Naive B cell (primary cell): Measurements from ENCODE around the gene GMPR. TPM values are rescaled to one million over a fixed set of nuclear protein-coding genes. Genes with fewer than 3 reads are reported as not detected.

Experiments
- ATAC-seq, 2 donors: fragments of 150-1000 bp; cut with Tn5 transposase; 2 replicates each; pipeline ENCODE4 v1.10.0; 2021; ENCODE audit warnings: low read depth in 2 of 2, mild to moderate bottlenecking in 2 of 2, moderate library complexity in 2 of 2
- DNase-seq: peaks from one replicate; pipeline ENCODE4 v3.0.0; 2022
- H3K27ac Mint-ChIP-seq, 6 donors: one replicate each; pipeline ENCODE4 v1.8.0; 2020 to 2022; ENCODE audit warnings: mild to moderate bottlenecking in 6 of 6, mixed read lengths in 6 of 6, moderate library complexity in 5 of 6, inconsistent platforms in 2 of 6
- H3K27me3 Mint-ChIP-seq, 3 donors: one replicate each; pipeline ENCODE4 v1.8.0; 2021 to 2022; ENCODE audit warnings: mixed read lengths in 3 of 3, mild to moderate bottlenecking in 1 of 3
- H3K36me3 Mint-ChIP-seq, 2 donors: one replicate each; pipeline ENCODE4 v1.8.0; 2020 to 2022; ENCODE audit warnings: mixed read lengths in 2 of 2, inconsistent platforms in 1 of 2, mild to moderate bottlenecking in 1 of 2
- H3K4me1 Mint-ChIP-seq, 3 donors: one replicate each; pipeline ENCODE4 v1.8.0; 2020 to 2022; ENCODE audit warnings: mixed read lengths in 3 of 3, inconsistent platforms in 1 of 3, mild to moderate bottlenecking in 1 of 3, moderate library complexity in 1 of 3
- H3K4me3 Mint-ChIP-seq, 8 donors: one replicate each; pipeline ENCODE4 v1.8.0; 2020 to 2022; ENCODE audit warnings: mild to moderate bottlenecking in 8 of 8, mixed read lengths in 8 of 8, moderate library complexity in 8 of 8, inconsistent platforms in 2 of 8
- H3K9me3 Mint-ChIP-seq, 7 donors: one replicate each; pipeline ENCODE4 v1.8.0; 2020 to 2022; ENCODE audit warnings: mixed read lengths in 7 of 7, mild to moderate bottlenecking in 5 of 7, inconsistent platforms in 2 of 7, moderate library complexity in 1 of 7
- polyA plus RNA-seq, 6 donors: library from polyadenylated mRNA; unstranded; fragments of 300-500 nt; fragmentation: Illumina TruSeq; gene quantifications; one replicate each; pipeline ENCODE4 v1.2.3, GENCODE V29; 2021; ENCODE audit warnings: low read depth in 6 of 6

The GMPR gene
- polyA plus RNA-seq, 6 donors from 2014 or later = 0.88 to 5.2 (median 1.1) TPM; not detected in 1

DNA sequence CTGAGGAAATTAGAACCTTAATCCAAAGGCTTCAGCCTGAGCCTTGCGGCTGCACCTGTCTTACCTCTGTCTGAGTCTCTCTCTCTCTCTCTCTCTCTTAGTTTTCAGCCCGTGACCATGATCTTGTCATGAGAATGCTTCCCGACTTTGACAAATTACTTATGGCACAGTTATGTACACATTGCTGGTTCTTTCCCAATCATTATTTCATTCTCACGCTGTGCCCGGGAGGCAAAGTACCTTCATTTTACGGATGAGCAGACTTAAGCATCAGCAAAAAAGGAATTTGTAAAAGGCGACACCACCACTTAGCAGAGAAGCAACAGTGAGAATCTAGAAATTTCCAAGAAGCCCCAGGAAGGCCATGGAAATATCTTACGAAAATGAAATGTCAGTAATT, 54.6 kb downstream of the GMPR start:
- no peaks in the 10 kb centered on the region for H3K36me3 Mint-ChIP-seq
- peaks cover 5 to 7% (median 5%) of the 10 kb centered on the region in 3 donors for H3K27me3 Mint-ChIP-seq
- no peak for DNase-seq
- no peaks in the 10 kb centered on the region for H3K4me1 Mint-ChIP-seq
- no peaks in the 10 kb centered on the region for H3K9me3 Mint-ChIP-seq
- no peak overlapping the region for H3K4me3 Mint-ChIP-seq
- no peak overlapping the region for H3K27ac Mint-ChIP-seq
- no peak for ATAC-seq

- Mint-ChIP-seq H3K27me3 (peaks cover 5 to 7% (median 5%) of the 10 kb centered on the region in 3 donors), H3K27ac (no peak overlapping the region), H3K4me3 (no peak overlapping the region), H3K9me3 (no peaks in the 10 kb centered on the region), H3K4me1 (no peaks in the 10 kb centered on the region), H3K36me3 (no peaks in the 10 kb centered on the region)
- DNase-seq = no peak
- no peak for ATAC-seq
These were observed 56.0 kb downstream of the GMPR start for GRCh38 chr6:16294371-16294770.

DNA sequence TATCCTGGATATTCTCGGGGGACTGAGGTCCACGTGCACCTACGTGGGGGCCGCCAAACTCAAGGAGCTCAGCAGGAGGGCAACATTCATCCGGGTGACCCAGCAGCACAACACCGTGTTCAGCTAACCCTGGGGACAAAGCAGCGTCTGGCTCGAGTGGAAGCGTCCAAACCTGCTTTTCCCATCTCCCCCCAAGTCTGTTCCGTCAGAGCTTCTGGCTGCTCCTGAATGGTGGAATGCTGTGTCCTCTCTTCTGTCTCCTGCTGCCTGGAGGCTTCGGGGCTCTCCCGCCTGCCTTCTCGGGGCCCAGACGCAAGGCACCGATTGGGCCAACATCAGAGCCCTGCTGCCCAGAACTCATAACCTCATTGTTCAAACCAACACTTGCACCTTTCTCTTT, 56.7 kb downstream of the GMPR start:
- H3K9me3 Mint-ChIP-seq = no peaks in the 10 kb centered on the region
- H3K4me3 Mint-ChIP-seq = no peak overlapping the region
- DNase-seq = no peak
- H3K27me3 Mint-ChIP-seq = peaks cover 5 to 7% (median 5%) of the 10 kb centered on the region in 3 donors
- ATAC-seq = no peak
- H3K36me3 Mint-ChIP-seq = no peaks in the 10 kb centered on the region
- no peak overlapping the region for H3K27ac Mint-ChIP-seq
- H3K4me1 Mint-ChIP-seq = no peaks in the 10 kb centered on the region

GRCh38 chr6:16295471-16295870, 57.1 kb downstream of the GMPR start:
- no peaks in the 10 kb centered on the region for H3K9me3 Mint-ChIP-seq
- H3K4me1 Mint-ChIP-seq = no peaks in the 10 kb centered on the region
- no peaks in the 10 kb centered on the region for H3K36me3 Mint-ChIP-seq
- H3K4me3 Mint-ChIP-seq = no peak overlapping the region
- H3K27ac Mint-ChIP-seq = no peak overlapping the region
- no peak for DNase-seq
- ATAC-seq = no peak
- H3K27me3 Mint-ChIP-seq = peaks cover 1 to 7% (median 2%) of the 10 kb centered on the region in 3 donors

- no peaks in the 10 kb centered on the region for H3K9me3 Mint-ChIP-seq
- DNase-seq (no peak), ATAC-seq (no peak)
- H3K4me1 Mint-ChIP-seq = no peaks in the 10 kb centered on the region
- peaks cover 0 to 7% (median 0%) of the 10 kb centered on the region in 3 donors for H3K27me3 Mint-ChIP-seq
- H3K4me3 Mint-ChIP-seq = no peak overlapping the region
- H3K36me3 Mint-ChIP-seq = no peaks in the 10 kb centered on the region
- peak overlapping the region in 1 of 6 donors; percentile 63 for H3K27ac Mint-ChIP-seq
These were observed 57.8 kb downstream of the GMPR start for GRCh38 chr6:16296061-16296670.

GRCh38 chr6:16299861-16300260, 61.5 kb downstream of the GMPR start:
- no peak for ATAC-seq
- no peak for DNase-seq
- no peaks in the 10 kb centered on the region for H3K9me3 Mint-ChIP-seq
- no peak overlapping the region for H3K4me3 Mint-ChIP-seq
- H3K27ac Mint-ChIP-seq = no peak overlapping the region
- peaks cover 0 to 3% (median 0%) of the 10 kb centered on the region in 3 donors for H3K27me3 Mint-ChIP-seq
- no peaks in the 10 kb centered on the region for H3K36me3 Mint-ChIP-seq
- no peaks in the 10 kb centered on the region for H3K4me1 Mint-ChIP-seq

GRCh38 chr6:16301511-16301910, 63.1 kb downstream of the GMPR start:
- H3K27me3 Mint-ChIP-seq = no peaks in the 10 kb centered on the region

DNA sequence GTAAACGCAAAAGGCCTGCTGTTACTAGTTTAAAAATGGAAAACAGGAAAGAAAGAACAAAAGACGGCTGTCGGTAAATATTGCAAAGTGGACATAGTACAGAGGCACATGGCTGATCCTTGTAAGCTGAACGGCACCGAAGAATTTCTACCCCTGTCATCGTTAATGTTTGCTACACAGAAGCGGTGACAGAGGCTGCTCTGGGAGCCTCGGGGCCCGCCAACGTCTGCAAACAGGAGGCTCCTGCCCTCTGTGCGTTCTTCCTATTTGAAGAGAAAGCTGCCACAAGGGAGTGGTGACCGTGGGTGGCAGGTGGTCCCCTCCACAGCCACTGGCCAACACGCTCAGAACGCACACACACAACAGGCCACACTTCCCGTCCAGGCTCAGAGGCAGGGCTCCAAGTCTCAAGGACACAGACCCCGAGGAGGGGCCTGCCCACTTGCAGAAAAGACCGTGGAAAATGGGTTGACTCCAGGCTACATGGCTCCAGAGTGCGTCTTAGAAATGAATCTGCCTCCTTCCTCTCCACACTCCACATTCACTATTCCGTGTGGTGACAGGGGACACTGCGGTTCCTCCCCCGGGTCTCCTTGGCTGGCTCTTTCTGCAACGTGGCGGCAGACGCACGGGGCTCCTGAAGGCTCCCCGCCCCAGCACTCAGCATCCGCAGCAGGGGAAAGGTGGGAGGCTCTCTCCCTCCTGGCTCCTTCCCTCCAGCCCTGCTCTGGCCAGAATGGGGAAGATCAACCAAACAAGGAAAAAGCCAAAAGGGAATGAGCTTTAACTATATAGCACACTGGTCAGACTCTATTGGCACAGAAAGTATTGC, 64.5 kb downstream of the GMPR start:
- Mint-ChIP-seq H3K27ac (peak overlapping the region in 2 of 6 donors; percentile 5 to 41), H3K36me3 (no peaks in the 10 kb centered on the region), H3K9me3 (no peaks in the 10 kb centered on the region), H3K4me1 (peaks cover 9 to 19% (median 12%) of the 10 kb centered on the region in 3 donors), H3K27me3 (no peaks in the 10 kb centered on the region), H3K4me3 (no peak overlapping the region)
- no peak for ATAC-seq
- no peak for DNase-seq

More at GRCh38 chr6:16301511-16301910, 63.1 kb downstream of the GMPR start:
- ATAC-seq = peak in 1 of 2 donors; percentile 32
- no peaks in the 10 kb centered on the region for H3K9me3 Mint-ChIP-seq
- peak overlapping the region in 2 of 6 donors; percentile 16 to 59 for H3K27ac Mint-ChIP-seq
- H3K4me1 Mint-ChIP-seq = peaks cover 9 to 14% (median 12%) of the 10 kb centered on the region in 3 donors
- DNase-seq = no peak
- H3K36me3 Mint-ChIP-seq = no peaks in the 10 kb centered on the region
- H3K4me3 Mint-ChIP-seq = no peak overlapping the region

DNA sequence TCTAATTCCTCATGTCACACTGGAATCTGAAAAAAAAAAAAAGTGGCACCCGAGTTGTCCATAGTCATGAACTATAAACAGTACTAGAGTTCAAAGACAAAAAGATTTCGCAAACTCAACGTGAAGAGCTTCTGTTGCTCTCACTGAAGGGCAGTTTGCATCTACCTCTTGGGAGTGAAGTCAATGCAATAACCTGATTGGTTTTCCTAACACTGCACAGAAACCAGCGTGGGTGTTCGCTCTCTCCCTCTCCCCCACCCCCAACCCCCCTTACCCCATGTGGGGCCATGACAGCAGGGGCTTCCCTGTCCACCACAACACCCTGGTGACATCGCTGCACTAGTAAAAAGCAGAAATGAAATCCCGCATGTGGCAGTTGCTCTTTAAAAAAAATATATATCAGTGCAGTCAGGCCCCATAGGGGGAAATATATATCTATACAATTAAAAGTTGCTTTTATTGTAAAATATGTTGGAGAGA, 66.9 kb downstream of the GMPR start:
- Mint-ChIP-seq H3K4me3 (peak overlapping the region in 5 of 8 donors; percentile 54 to 85 (median 63)), H3K27me3 (no peaks in the 10 kb centered on the region), H3K4me1 (peaks cover 9 to 19% (median 12%) of the 10 kb centered on the region in 3 donors), H3K9me3 (no peaks in the 10 kb centered on the region), H3K36me3 (no peaks in the 10 kb centered on the region), H3K27ac (peak overlapping the region in 4 of 6 donors; percentile 56 to 90 (median 69))
- DNase-seq (peak; percentile 56), ATAC-seq (peak; percentile 94 to 95)

DNA sequence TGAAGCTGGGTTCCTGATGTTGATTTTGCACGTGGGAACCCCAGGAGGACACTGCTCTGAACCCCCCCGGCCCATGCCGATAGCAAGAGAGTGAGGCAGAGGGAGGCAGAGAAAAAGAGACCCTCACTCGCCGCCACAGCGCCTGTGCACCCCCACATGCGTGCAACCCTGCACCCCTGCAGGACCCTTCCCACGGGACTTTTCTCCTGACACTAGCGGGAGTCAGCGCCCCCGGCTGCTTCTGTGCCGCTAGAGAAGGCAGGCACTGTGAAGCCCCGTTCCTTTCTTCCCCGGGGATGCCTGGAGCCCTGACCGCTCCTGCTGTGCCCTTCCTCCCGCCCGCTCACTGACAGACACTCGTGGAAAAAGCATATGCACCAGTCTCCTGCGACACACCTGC, 67.4 kb downstream of the GMPR start:
- ATAC-seq (peak; percentile 21 to 34), DNase-seq (no peak)
- H3K27me3 Mint-ChIP-seq = no peaks in the 10 kb centered on the region
- no peaks in the 10 kb centered on the region for H3K36me3 Mint-ChIP-seq
- peaks cover 9 to 19% (median 12%) of the 10 kb centered on the region in 3 donors for H3K4me1 Mint-ChIP-seq
- H3K27ac Mint-ChIP-seq = peak overlapping the region in 5 of 6 donors; percentile 56 to 92 (median 73)
- peak overlapping the region in 6 of 8 donors; percentile 31 to 85 (median 63) for H3K4me3 Mint-ChIP-seq
- H3K9me3 Mint-ChIP-seq = no peaks in the 10 kb centered on the region

- H3K36me3 Mint-ChIP-seq = no peaks in the 10 kb centered on the region
- H3K27me3 Mint-ChIP-seq = no peaks in the 10 kb centered on the region
- peak overlapping the region in 3 of 6 donors; percentile 63 to 76 (median 73) for H3K27ac Mint-ChIP-seq
- DNase-seq = no peak
- ATAC-seq = no peak
- H3K9me3 Mint-ChIP-seq = no peaks in the 10 kb centered on the region
- H3K4me3 Mint-ChIP-seq = peak overlapping the region in 3 of 8 donors; percentile 63 to 85 (median 77)
- peaks cover 9 to 19% (median 12%) of the 10 kb centered on the region in 3 donors for H3K4me1 Mint-ChIP-seq
These were observed 67.9 kb downstream of the GMPR start for GRCh38 chr6:16306334-16306733.

DNA sequence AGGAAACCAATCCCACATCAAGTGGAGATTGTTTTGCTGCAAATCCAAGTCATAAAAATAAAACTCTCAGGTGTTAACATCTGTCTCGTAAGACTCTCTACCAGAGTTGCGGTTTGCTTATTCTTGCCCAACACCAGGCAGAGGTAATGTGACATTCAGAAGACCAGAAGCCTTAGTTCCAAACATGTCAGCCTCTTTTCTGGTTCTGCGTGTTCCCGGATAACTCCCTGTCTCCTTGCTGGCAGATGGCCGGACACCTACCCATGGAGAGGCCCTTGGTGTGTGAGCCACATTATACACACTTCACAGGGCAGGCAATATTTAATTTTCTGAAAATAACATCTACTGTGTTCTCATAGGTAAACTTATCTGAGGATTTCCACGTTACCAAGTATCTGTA, 73.4 kb downstream of the GMPR start:
- Mint-ChIP-seq H3K9me3 (no peaks in the 10 kb centered on the region), H3K36me3 (no peaks in the 10 kb centered on the region)

DNA sequence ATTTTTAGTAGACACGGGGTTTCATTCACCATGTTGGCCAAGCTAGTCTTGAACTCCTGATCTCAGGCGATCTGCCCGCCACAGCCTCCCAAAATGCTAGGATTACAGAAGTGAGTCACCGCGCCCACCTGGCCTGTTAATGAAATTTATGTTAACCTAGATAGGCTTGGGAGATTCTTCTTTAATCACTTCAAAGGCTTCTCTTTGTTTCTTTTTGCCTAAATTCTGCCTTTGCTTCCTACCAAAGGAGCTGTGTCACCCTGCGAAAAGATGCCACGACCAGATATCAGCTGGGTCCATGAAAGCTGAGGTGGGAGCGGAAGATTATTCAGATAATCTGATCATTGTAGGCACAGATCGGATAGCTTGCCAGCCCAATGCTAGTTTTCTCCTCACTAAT, 75.3 kb downstream of the GMPR start:
- ATAC-seq = no peak
- no peak overlapping the region for H3K4me3 Mint-ChIP-seq
- peaks cover 4 to 8% (median 5%) of the 10 kb centered on the region in 3 donors for H3K27me3 Mint-ChIP-seq
- H3K27ac Mint-ChIP-seq = no peak overlapping the region
- no peaks in the 10 kb centered on the region for H3K36me3 Mint-ChIP-seq
- DNase-seq = no peak
- no peaks in the 10 kb centered on the region for H3K9me3 Mint-ChIP-seq
- peaks cover 0 to 6% (median 0%) of the 10 kb centered on the region in 3 donors for H3K4me1 Mint-ChIP-seq

More for the DNA sequence above, 73.4 kb downstream of the GMPR start:
- ATAC-seq = no peak
- Mint-ChIP-seq H3K4me3 (no peak overlapping the region), H3K4me1 (peaks cover 0 to 5% (median 0%) of the 10 kb centered on the region in 3 donors), H3K27ac (peak overlapping the region in 1 of 6 donors; percentile 26), H3K27me3 (peaks cover 0 to 5% (median 0%) of the 10 kb centered on the region in 3 donors)
- no peak for DNase-seq
